ENCODE data around the gene CSNK1D.
A peak's percentile ranks its signal among the peaks of the same experiment; 100 is the strongest.

Gene CSNK1D

GRCh38 chr17:82294064-82294773, 20.7 kb upstream of the CSNK1D start:
- DNase-seq = no peak

- DNase-seq = peak; percentile 98
Observed at GRCh38 chr17:82292251-82293154, 19.0 kb upstream of the CSNK1D start.

GRCh38 chr17:82291582-82292250, 18.2 kb upstream of the CSNK1D start:
- no peak for DNase-seq

GRCh38 chr17:82287868-82288801, 14.6 kb upstream of the CSNK1D start:
- no peak for DNase-seq

- DNase-seq = no peak
Observed at GRCh38 chr17:82287013-82287867, 13.7 kb upstream of the CSNK1D start.

GRCh38 chr17:82285141-82285540, 11.6 kb upstream of the CSNK1D start:
- no peak for DNase-seq

- DNase-seq = peak; percentile 37
Observed at GRCh38 chr17:82283208-82283749, 9.8 kb upstream of the CSNK1D start.

- no peak for DNase-seq
Observed at GRCh38 chr17:82282239-82283207, 9.0 kb upstream of the CSNK1D start.

GRCh38 chr17:82281502-82282238, 8.2 kb upstream of the CSNK1D start:
- DNase-seq = peak; percentile 40

GRCh38 chr17:82281076-82281475, 7.6 kb upstream of the CSNK1D start:
- no peak for DNase-seq

- DNase-seq = no peak
Observed at GRCh38 chr17:82280537-82280936, 7.0 kb upstream of the CSNK1D start.

GRCh38 chr17:82278786-82279391, 5.4 kb upstream of the CSNK1D start:
- DNase-seq = no peak

- no peak for DNase-seq
Observed at GRCh38 chr17:82278308-82278707, 4.8 kb upstream of the CSNK1D start.

GRCh38 chr17:82277851-82278250, 4.4 kb upstream of the CSNK1D start:
- no peak for DNase-seq

- no peak for DNase-seq
Observed at GRCh38 chr17:82276938-82277337, 3.4 kb upstream of the CSNK1D start.

GRCh38 chr17:82275326-82275725, 1.8 kb upstream of the CSNK1D start:
- no peak for DNase-seq

- DNase-seq = no peak
Observed at GRCh38 chr17:82274134-82275020, 877 bp upstream of the CSNK1D start.
